Suppressor macrophage treated with lipopolysaccharide for 4 hours (primary cell): Measurements from ENCODE around the gene GPR179.
A peak's percentile ranks its signal among the peaks of the same experiment; 100 is the strongest.
"Not testable (repeated sequence)": the region's sequence is repeated elsewhere in the genome, so short reads cannot be mapped to it uniquely, and the experiment has no call there.

Source experiments
- DNase-seq: peaks from one replicate; pipeline ENCODE4 v3.0.0-alpha.2; 2020

The GPR179 gene

DNA sequence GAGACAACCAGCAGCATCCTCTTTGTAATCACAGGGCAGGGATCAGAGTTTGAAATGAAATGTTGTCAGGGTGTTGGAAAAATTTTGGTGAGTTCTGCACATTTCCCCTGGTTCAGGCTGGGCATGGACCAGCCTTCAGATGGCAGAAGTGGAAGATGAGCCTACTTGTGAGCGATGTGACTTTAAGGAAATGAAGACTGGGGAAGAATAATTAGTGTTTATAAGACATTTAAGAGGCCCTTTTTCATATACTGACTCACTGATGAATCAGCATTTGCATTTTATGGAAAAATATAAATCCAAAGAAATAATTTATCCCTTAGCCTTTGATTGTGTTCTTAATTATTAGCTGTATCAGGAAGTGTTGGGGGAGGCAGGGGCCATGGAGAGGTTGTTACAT, 20.9 kb downstream of the GPR179 start:
- no peak for DNase-seq

DNA sequence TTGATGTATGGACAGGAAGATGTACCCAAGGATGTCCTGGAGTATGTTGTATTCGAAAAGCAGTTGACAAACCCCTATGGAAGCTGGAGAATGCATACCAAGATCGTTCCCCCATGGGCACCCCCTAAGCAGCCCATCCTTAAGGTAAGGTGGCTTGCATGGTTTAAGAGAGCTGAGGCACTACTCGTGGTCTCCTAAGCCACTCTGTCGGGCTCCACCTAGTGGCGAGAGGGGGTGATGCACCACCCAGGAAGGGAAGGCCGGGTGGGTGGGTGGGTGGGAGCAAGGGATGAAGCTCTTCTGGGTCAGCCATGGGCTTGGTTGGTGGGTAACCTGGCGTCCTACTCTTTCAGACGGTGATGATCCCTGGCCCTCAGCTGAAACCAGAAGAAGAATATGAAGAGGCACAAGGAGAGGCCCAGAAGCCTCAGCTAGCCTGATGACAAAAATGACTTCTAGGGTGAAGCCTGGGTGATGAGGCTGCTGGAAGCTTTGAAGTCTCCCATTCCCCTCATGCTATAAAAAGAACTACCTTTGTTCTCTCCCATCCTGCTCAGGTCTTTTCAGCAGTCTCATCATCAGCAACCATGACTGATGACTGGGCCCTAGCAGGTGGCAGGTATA, 21.5 kb downstream of the GPR179 start:
- peak; percentile 66 for DNase-seq

DNA sequence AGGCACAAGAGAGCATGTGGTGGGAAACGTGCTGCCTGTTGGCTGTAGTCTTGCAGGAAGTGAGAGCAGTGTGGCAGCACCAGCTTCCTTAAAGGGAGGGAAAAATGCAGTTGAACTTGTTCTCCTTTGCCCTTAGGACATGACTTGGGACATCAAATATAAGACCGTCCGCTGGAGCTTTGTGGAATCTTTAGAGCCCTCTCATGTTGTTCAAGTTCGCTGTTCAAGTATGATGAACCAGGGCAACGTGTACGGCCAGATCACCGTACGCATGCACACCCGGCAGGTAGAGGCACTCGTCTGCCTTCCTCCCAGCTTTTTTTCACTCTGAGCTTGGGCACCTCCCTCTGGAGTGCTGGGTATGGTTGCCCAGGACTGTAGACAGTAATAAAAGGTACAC, 23.3 kb downstream of the GPR179 start:
- no peak for DNase-seq

DNA sequence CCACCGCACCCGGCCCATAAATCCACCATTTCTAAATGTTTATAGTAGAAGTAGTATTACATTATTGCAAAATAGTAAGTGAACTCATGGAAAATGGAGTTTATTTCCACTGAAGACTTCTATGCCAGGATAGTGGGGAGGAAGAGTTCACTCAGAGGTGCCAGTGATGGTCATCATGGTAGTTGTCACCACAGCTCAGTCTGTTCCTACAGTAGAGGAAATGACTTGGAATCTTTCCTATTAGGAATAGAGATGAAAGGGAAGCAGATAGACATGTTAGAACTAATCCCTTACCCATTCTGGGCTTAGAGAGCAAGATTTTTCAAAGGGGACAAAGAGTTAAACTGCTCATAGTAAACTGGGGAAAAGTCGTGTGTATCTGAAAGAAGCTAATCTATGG, 26.7 kb downstream of the GPR179 start:
- DNase-seq: no peak

DNA sequence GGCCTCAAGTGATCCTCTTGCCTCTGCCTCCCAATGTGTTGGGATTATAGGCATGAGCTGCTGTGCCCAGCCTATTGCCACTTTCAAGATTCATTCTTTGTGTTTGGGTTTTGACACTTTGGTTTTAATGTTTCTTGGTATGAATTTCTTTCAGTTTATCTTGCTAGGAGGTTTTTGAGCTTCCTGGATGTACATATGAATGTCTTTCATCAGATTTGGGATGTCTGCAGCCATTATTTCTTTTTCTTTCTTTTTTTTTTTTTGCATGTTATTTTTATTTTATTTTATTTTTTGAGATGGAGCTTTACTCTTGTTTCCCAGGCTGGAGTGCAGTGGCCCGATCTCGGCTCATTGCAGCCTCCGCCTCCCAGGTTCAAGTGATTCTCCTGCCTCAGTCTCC, 28.3 kb downstream of the GPR179 start:
- no peak for DNase-seq

DNA sequence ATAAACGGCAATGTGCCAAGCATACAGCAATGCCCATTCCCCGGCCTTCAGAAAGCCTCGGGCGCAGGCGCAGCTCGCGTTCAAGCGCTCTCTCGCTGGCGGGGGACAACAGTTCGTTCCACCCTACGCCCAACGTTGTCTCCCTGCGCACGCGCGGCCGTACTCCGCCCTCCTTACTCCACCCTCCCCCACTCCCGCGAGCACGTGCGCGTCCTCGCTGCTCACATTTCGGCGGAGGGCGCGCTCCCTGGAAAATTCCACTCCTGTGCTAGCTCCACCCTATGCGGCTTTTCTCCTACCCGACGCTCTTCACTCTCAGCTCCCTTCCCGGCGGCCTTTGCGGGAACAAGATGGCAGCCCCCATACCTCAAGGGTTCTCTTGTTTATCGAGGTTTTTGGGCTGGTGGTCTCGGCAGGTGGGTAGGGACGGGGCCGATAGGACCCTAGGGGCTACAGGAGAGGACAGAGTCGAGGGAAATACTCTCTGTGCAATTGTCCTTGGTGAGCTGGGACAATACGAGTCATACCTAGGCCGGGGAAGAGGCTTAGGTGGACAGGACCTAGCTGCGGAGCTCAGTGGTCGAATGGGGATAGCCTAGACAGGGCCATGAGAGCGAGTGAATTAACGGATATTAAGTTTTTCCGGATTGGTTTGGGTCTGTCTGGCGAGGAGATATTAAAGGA, 46.8 kb downstream of the GPR179 start, which contains the start of gene MRPL45:
Gene MRPL45, plus strand, starts transcription at position 335 of the 684 bp plus-strand sequence. Its CDS starts 16 bp downstream, at position 351.
- DNase-seq: peak; percentile 99

DNA sequence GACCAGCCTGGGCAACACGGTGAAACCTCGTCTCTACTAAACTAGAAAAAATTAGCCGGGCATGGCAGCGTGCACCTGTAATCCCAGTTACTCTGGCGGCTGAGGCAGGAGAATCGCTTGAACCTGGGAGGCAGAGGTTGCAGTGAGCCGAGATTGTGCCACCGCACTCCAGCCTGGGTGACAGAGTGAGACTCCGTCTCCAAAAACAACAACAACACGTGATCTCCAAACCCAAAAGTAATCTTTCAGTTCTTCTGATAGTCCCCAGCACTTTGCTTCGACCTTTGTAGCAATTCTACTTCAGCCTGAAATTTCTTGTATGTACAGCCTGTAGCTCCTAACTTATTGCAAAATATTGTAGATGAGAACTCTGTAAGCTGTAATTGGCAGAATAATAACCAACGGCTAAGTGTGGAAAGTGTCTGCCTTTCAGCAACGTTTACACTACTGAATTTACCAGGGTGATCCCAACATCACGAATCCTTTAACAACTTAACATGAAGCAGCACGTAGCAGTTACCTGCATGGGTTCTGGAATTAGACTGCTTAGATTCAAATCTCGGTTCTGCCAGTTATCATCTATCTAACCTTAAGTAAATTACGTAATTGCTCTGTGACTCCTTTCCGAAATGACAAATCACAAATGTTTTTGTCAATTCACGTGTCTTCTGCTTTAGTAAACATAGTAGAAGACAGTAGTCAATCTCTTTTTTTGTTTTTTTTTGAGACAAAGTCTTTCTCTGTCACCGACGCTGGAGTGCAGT, 48.0 kb downstream of the GPR179 start:
- peak; percentile 4 for DNase-seq

DNA sequence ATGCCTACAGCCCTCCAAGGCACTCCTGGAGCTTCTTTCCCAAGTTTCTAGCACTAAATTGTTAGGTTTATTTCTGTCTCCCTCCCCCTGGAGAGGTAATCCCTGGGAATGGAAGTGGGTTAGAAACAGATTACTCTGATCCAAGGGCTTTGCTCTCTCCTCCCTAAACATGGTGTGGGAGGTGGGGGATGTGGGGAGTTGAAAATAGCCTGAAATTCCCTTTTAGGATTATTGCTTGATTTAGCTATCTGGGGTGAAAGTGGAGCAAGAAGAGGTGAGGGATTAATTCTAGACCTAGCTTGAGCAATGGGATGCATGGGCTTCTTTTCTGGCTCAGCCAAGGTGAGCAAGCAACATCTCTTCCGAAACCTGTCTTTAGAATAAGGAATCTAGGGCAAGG, 54.0 kb downstream of the GPR179 start:
- not testable (repeated sequence) for DNase-seq

DNA sequence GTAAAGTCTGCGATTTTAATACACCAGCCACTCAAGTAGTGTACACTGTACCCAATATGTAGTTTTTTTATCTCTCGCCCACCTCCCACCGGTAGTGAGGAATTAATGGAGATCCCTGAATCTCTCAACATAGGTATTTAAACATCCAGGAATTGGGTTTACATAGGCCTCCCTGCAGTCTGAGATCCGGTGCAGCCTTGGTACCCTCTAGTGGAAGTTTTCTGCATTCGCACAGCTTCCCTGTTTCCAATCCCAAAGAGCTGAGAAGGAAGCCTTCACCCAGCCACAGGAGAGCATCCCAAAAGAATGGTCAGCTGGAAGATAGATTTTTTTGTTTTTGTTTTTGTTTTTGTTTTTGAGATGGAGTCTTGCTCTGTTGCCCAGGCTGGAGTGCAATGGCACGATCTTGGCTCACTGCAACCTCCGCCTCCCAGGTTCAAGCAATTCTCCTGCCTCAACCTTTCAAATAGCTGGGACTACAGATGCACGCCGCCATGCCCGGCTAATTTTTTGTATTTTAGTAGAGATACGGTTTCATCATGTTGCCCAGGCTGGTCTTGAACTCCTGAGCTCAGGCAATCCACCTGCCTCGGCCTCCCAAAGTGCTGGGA, 55.4 kb downstream of the GPR179 start:
- peak; percentile 20 for DNase-seq

DNA sequence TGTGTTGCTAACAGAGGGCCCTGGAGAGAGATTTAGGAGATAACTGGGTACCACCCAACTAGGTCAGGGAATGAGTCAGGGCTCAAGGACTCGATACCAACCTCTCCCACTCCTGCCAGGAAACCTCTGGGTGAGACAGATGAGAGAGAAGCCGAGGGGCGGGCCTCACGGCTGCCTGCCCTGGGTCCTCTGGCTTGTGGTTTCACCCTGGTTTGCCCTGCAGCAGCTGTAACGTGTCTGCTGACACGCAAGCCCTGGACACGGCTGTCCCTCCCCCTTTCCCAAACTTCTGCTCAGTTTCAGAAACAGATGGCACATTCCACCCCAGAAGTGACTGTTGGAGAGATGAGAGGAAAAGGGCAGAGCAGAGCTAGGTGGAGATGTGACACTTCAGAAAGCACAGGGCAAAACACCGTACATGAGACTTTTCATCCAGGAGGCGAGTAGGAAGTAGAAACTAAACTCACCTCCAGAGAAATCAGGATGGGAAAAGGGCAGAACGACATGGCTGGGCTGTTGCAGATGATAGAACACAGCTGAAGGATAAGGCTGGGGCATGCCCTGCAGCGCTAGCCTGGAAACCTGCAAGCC, 57.2 kb downstream of the GPR179 start:
- DNase-seq: peak; percentile 35

DNA sequence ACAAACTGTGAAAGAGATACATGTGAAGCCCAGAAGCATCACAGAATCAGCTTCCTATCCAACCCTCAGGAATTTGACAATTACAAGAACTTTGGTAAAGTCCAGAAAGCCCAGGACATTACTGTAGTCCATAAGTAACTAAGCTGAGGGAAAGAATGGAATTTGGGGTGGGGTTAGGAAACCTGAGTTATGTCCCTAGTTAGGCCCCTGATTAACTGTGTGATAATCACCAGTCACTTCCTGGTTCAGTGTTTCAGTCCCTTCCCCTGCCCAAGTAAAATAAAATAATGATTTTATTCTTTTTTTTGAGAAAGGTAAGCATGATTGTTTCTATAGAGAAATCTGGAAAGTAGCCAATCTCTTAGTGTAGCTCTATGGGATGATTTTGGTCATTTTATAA, 57.8 kb downstream of the GPR179 start:
- not testable (repeated sequence) for DNase-seq
